Right lobe of liver (tissue), 4 donors: ENCODE results near the gene NAPA.

Source experiments
- CTCF ChIP-seq, 4 donors: fragments of 200-600 bp in 3 of 4; fragments of 450-650 bp in 1 of 4; IDR thresholded peaks; one replicate each; pipeline versions ENCODE4 v1.5.1 to v1.8.0; 2016 to 2022; ENCODE audit warnings: antibody characterized with exemption in 4 of 4, mild to moderate bottlenecking in 2 of 4
- POLR2A ChIP-seq: fragments of 450-650 bp; IDR thresholded peaks from one replicate; pipeline ENCODE4 v1.6.1; 2017; ENCODE audit warnings: antibody characterized with exemption, mild to moderate bottlenecking
- donor health status: DM: no; HTN: no; CAD: no.
- donor health status: DM: no; HTN: no; CAD: no.
- donor health status: DM: no; HTN: yes; CAD: no.

- TF ChIP-seq CTCF (IDR thresholded peaks at IDR 0.05) (no peak), POLR2A (no peak)
Measured at GRCh38 chr19:47464675-47465419, 50.0 kb downstream of the NAPA start.
